Parathyroid adenoma (tissue), 2 donors: ENCODE data around the gene STK26.
A peak's percentile ranks its signal among the peaks of the same experiment; 100 is the strongest.

ENCODE experiments used
- H2AFZ ChIP-seq: fragments of 300-600 bp; sonication (generic); one replicate; pipeline ENCODE4 v1.7.0; 2017; ENCODE audit warnings: antibody characterized with exemption, mild to moderate bottlenecking
- H3K27ac ChIP-seq: fragments of 300-600 bp; sonication (generic); one replicate; pipeline ENCODE4 v1.7.0; 2017
- H3K27me3 ChIP-seq: fragments of 300-600 bp; sonication (generic); one replicate; pipeline ENCODE4 v1.7.0; 2017; ENCODE audit warnings: low read length; ENCODE audit not compliant: control insufficient read depth, insufficient read depth
- H3K36me3 ChIP-seq: fragments of 300-600 bp; sonication (generic); one replicate; pipeline ENCODE4 v1.7.0; 2017; ENCODE audit warnings: low read length; ENCODE audit not compliant: control insufficient read depth, insufficient read depth
- H3K4me1 ChIP-seq: fragments of 300-600 bp; sonication (generic); one replicate; pipeline ENCODE4 v1.7.0; 2017; ENCODE audit warnings: control low read depth
- H3K4me2 ChIP-seq: fragments of 300-600 bp; sonication (generic); one replicate; pipeline ENCODE4 v1.7.0; 2017; ENCODE audit warnings: low read length
- H3K4me3 ChIP-seq: fragments of 300-600 bp; sonication (generic); one replicate; pipeline ENCODE4 v1.7.0; 2017; ENCODE audit warnings: low read depth, low read length
- H3K79me2 ChIP-seq: fragments of 300-600 bp; sonication (generic); one replicate; pipeline ENCODE4 v1.7.0; 2017; ENCODE audit warnings: control low read depth
- H3K9ac ChIP-seq: fragments of 300-600 bp; sonication (generic); one replicate; pipeline ENCODE4 v1.7.0; 2017; ENCODE audit warnings: mild to moderate bottlenecking
- H3K9me3 ChIP-seq: fragments of 300-600 bp; sonication (generic); one replicate; pipeline ENCODE4 v1.7.0; 2017; ENCODE audit warnings: low read length; ENCODE audit not compliant: control insufficient read depth
- TF ChIP-seq, protein P1 (sequence below): fragments of 300-600 bp; sonication (generic); IDR thresholded peaks from one replicate; pipeline ENCODE4 v1.7.0; 2017; ENCODE audit warnings: antibody characterized with exemption, mild to moderate bottlenecking
- donor health status: primary hyperparathyroidism.

STK26 gene

DNA sequence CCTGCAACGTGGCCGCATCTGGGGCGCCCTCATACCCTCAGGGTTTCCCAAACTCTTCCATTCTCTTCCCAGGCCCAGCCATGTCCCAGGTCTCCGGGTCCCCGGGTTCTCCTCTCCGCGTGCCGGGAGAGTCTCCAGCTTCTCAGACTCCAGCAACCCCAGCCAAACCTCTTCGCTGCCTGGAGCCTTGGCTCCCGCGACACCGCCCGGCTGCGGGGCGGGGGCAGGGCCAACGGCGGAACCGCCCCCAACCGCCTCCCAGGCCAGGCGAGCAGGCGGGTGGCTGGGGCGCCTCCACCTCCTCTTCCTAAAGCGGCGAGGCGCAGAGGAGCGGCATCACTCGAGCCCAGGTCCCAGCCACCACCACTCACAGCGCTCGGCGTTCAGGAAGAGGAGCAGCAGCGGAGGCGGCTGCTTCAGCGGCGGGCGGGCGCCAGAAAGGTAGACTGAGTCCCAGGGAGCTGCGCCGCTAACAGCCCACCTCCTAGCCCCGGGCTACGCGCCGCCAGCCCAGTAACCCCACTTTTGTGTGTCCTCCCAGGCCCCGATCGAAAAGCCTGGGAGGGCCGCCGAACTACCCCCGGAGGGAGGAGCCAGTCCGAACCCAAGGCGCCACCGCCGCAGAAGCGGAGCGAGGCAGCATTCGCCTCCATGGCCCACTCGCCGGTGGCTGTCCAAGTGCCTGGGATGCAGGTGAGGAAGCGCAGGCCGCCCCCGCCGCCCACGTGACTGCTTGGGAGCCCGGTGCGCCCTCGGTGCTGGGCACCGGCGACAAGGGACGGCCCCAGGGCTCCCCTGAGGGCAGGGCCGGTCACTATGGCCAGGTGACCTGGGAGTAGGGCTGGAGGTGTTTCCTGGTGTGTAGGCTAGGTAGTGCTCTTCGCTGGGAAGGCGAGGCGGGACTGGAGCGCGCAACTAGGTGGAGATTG lies at the start of gene STK26:
STK26 (plus strand) TSS at position 336 of the 929 bp plus-strand sequence; CDS start at position 652, 316 bp downstream.
- Histone ChIP-seq H3K79me2 (peaks cover 2% of the 10 kb centered on the region), H3K27ac (peak within 1 kb of the TSS; percentile 43)

GRCh38 chrX:131975851-131976250 lies 47.3 kb upstream of the STK26 start:
- Histone ChIP-seq H3K79me2 (no peaks in the 10 kb centered on the region), H3K27ac (no peak overlapping the region), H3K4me3 (no peak overlapping the region), H3K36me3 (no peaks in the 10 kb centered on the region), H3K9ac (no peak overlapping the region), H3K27me3 (no peaks in the 10 kb centered on the region), H3K4me1 (no peaks in the 10 kb centered on the region), H3K4me2 (no peak overlapping the region), H3K9me3 (no peaks in the 10 kb centered on the region), H2AFZ (no peak overlapping the region)
- TF ChIP-seq, protein P1, sequence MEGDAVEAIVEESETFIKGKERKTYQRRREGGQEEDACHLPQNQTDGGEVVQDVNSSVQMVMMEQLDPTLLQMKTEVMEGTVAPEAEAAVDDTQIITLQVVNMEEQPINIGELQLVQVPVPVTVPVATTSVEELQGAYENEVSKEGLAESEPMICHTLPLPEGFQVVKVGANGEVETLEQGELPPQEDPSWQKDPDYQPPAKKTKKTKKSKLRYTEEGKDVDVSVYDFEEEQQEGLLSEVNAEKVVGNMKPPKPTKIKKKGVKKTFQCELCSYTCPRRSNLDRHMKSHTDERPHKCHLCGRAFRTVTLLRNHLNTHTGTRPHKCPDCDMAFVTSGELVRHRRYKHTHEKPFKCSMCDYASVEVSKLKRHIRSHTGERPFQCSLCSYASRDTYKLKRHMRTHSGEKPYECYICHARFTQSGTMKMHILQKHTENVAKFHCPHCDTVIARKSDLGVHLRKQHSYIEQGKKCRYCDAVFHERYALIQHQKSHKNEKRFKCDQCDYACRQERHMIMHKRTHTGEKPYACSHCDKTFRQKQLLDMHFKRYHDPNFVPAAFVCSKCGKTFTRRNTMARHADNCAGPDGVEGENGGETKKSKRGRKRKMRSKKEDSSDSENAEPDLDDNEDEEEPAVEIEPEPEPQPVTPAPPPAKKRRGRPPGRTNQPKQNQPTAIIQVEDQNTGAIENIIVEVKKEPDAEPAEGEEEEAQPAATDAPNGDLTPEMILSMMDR: no peak

More for the DNA sequence above, at the start of gene STK26:
- Histone ChIP-seq H3K36me3 (no peaks in the 10 kb centered on the region), H2AFZ (peak within 1 kb of the TSS; percentile 78), H3K27me3 (no peaks in the 10 kb centered on the region), H3K4me3 (peak within 1 kb of the TSS; percentile 60), H3K9ac (no peak within 1 kb of the TSS), H3K4me2 (peak within 1 kb of the TSS; percentile 70), H3K4me1 (no peaks in the 10 kb centered on the region), H3K9me3 (no peaks in the 10 kb centered on the region)
- TF ChIP-seq, protein P1: no peak

DNA sequence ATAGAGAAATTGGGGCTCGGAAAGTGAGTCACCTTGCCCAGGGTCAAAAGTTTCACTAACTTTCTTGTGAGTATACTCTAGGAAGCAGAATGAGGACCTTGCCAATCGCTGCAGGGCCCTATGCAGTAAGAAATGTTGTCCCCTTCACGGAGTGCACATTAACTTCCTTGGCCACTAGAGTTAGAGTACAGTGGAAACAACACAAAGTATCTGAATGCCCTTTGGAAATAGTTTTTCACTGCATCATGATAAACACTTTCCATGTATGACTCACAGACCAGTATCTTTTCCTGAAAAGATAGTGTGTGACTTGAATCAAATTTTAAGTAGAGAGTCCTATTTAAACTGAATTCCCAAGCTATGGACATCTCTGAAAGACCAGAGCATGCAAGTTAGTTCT lies 45.5 kb upstream of the STK26 start:
- Histone ChIP-seq H3K27ac (no peak overlapping the region), H3K36me3 (no peaks in the 10 kb centered on the region), H3K27me3 (no peaks in the 10 kb centered on the region), H3K4me3 (no peak overlapping the region), H3K9me3 (no peaks in the 10 kb centered on the region), H2AFZ (no peak overlapping the region), H3K4me2 (no peak overlapping the region), H3K4me1 (no peaks in the 10 kb centered on the region), H3K9ac (no peak overlapping the region), H3K79me2 (no peaks in the 10 kb centered on the region)
- TF ChIP-seq, protein P1: no peak

- no peak overlapping the region for H3K4me2 ChIP-seq
- H3K9ac ChIP-seq: no peak overlapping the region
- TF ChIP-seq, protein P1: no peak
- no peak overlapping the region for H2AFZ ChIP-seq
- H3K4me3 ChIP-seq: no peak overlapping the region
- H3K9me3 ChIP-seq: no peaks in the 10 kb centered on the region
- no peaks in the 10 kb centered on the region for H3K27me3 ChIP-seq
- no peaks in the 10 kb centered on the region for H3K36me3 ChIP-seq
- H3K4me1 ChIP-seq: no peaks in the 10 kb centered on the region
- H3K79me2 ChIP-seq: no peaks in the 10 kb centered on the region
- H3K27ac ChIP-seq: no peak overlapping the region
Observed at GRCh38 chrX:131979116-131979515, 44.0 kb upstream of the STK26 start.
